ENCODE data around the gene TRIM75. TPM values are rescaled to one million over a fixed set of nuclear protein-coding genes. Genes with fewer than 3 reads are reported as not detected.
"Not testable (repeated sequence)": the region's sequence is repeated elsewhere in the genome, so short reads cannot be mapped to it uniquely, and the experiment has no call there.

The TRIM75 gene
- total RNA-seq, 2 donors from 2014 or later = not detected

DNA sequence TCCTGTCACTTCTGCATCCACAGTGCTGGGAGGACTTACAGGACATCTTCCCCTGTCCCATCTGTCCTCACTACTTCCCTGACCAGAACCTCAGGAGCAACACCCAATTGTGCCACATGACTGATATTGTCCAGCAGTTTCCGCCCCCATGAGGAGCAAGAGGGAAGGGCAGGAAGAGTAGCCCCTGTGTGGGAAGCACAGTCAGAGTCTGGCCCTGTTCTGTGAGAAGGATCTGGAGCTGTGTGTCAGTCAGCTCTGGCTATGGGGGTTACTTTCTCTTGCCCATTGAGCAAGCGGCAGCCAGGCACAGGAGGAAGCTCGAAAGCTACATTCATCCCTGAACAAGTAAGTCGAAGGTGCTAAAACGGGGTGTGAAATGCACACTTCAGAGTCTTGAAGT is 36.7 kb upstream of the TRIM75 start:
- no peak for DNase-seq
- intact Hi-C loops (cut with DNase I) = no loop called here
- H3K4me3 ChIP-seq = no peak overlapping the region
- no peak for ATAC-seq
- 34 to 36% methylated on average over 4 to 5 of the region's 5 CpGs for WGBS, 2 donors
- no peaks in the 10 kb centered on the region for H3K36me3 ChIP-seq (replicated peaks in 1 of 2; ENCODE audit: insufficient read depth in 1 of 2, low read depth in 2 of 2)
- H3K27ac ChIP-seq = no peak overlapping the region
- TF ChIP-seq CTCF (IDR thresholded peaks at IDR 0.05) = no peak
- no peak for TF ChIP-seq POLR2A (IDR thresholded peaks at IDR 0.05)
- no peaks in the 10 kb centered on the region for H3K9me3 ChIP-seq
- no peaks in the 10 kb centered on the region for H3K4me1 ChIP-seq
- no peaks in the 10 kb centered on the region for H3K27me3 ChIP-seq

- H3K4me1 ChIP-seq; intact Hi-C loops (cut with DNase I); H3K27ac ChIP-seq; DNase-seq; ATAC-seq; H3K27me3 ChIP-seq; H3K4me3 ChIP-seq; H3K9me3 ChIP-seq; H3K36me3 ChIP-seq (replicated peaks in 1 of 2; ENCODE audit: insufficient read depth in 1 of 2, low read depth in 2 of 2): not testable (repeated sequence)
- WGBS, 2 donors = 91% methylated on average over 15 of the region's 30 CpGs; no CpG with 5 or more reads in 1 of the 2 donors
Observed at GRCh38 chr4:165019995-165020394, 33.7 kb upstream of the TRIM75 start.

DNA sequence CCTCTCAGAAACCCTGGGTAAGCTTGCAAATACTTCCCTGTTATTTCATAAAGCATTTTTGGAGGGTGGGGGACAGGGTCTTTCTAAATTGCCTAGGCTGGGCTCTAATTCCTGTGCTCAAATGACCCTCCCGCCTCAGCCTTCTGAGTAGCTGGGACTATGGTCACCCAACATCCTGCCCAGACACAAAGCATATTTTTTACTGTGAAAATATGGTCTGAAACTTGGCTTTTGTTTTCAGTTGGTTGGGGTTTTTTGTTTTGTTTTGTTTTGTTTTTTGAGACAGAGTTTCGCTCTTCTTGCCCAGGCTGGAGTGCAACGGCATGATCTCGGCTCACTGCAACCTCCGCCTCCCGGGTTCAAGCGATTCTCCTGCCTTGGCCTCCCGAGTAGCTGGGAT is 27.9 kb upstream of the TRIM75 start:
- intact Hi-C loops (cut with DNase I); H3K27me3 ChIP-seq; DNase-seq; H3K27ac ChIP-seq; ATAC-seq; H3K36me3 ChIP-seq (replicated peaks in 1 of 2; ENCODE audit: insufficient read depth in 1 of 2, low read depth in 2 of 2); H3K9me3 ChIP-seq; H3K4me3 ChIP-seq; H3K4me1 ChIP-seq: not testable (repeated sequence)
- 83 to 85% methylated on average over 8 of the region's 8 CpGs for WGBS, 2 donors

GRCh38 chr4:165027762-165028402 is 25.8 kb upstream of the TRIM75 start:
- no peak for DNase-seq

DNA sequence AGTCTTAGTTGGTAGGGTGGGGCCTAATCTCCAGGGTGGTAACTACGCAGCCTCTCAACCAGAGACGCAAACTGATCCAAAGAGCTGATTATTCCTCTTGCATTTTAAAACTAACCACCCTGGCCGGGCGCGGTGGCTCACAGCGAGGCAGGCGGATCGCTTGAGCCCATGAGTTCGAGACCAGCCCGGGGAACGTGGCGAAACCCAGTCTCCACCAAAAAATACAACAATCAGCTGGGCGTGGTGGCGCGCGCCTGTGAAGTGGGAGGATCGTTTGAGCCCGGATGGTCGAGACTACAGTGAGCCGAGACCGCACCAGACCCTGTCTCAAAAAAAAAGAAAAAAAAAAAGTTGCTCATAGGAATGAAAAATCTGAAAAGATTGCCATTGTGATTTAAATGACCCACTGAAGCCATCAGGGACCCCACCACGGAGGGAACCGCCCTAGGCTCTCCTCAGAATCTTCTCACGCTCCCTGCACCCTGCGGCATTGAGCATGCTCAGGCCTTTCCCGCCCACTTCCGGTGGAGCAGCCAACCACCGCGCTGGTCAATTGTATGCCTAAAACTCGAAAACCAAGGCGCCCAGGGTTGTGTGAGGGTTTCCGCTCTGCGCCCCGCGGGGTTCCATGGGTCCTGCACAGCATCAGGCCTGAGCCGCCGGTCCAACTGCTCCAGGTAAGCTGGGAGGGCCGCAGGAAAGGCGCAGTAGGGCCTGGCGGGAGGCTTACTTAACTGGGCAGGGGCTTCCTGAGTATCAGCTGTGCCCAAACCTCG is 22.0 kb upstream of the TRIM75 start, which contains the start of gene TRIM60:
TRIM60 (plus strand) TSS at position 564 of the 776 bp plus-strand sequence. CDS start 8,074 bp downstream, outside the sequence.
- no peak for TF ChIP-seq CTCF (IDR thresholded peaks at IDR 0.05)
- TF ChIP-seq POLR2A (IDR thresholded peaks at IDR 0.05) = no peak
- Histone ChIP-seq H3K27ac (no peak within 1 kb of the TSS), H3K36me3 (replicated peaks in 1 of 2; ENCODE audit: insufficient read depth in 1 of 2, low read depth in 2 of 2) (no peaks in the 10 kb centered on the region), H3K27me3 (no peaks in the 10 kb centered on the region), H3K4me3 (no peak within 1 kb of the TSS), H3K9me3 (peaks cover 0 to 3% (median 0%) of the 10 kb centered on the region in 3 donors), H3K4me1 (no peaks in the 10 kb centered on the region)
- 90 to 91% methylated on average over 34 to 40 of the region's 41 CpGs for WGBS, 2 donors
- ATAC-seq (no peak), DNase-seq (no peak)
- intact Hi-C loops (cut with DNase I) = no loop called here

More at GRCh38 chr4:165027762-165028402, 25.8 kb upstream of the TRIM75 start:
- Histone ChIP-seq H3K9me3 (peaks cover 0 to 3% (median 0%) of the 10 kb centered on the region in 3 donors), H3K36me3 (replicated peaks in 1 of 2; ENCODE audit: insufficient read depth in 1 of 2, low read depth in 2 of 2) (no peaks in the 10 kb centered on the region), H3K27me3 (no peaks in the 10 kb centered on the region), H3K4me1 (no peaks in the 10 kb centered on the region), H3K27ac (no peak overlapping the region), H3K4me3 (no peak overlapping the region)
- TF ChIP-seq CTCF (IDR thresholded peaks at IDR 0.05) (no peak), POLR2A (IDR thresholded peaks at IDR 0.05) (no peak)
- 69 to 81% methylated on average over 7 of the region's 7 CpGs for WGBS, 2 donors
- no peak for ATAC-seq
- intact Hi-C loops (cut with DNase I) = no loop called here

Data from body of pancreas (tissue), 4 donors.